ENCODE data around the gene PLCL1.

GRCh38 chr2:198178766-198179165, 374.4 kb downstream of the PLCL1 start:
- TF ChIP-seq CTCF (IDR thresholded peaks at IDR 0.05), result no peak
- no peak for TF ChIP-seq POLR2A (IDR thresholded peaks at IDR 0.05)

All from esophagus squamous epithelium (tissue), 4 donors.